AG04450 (cell line): ENCODE data around the gene ACOT2. TPM values are rescaled to one million over a fixed set of nuclear protein-coding genes. Genes with fewer than 3 reads are reported as not detected.
"Not testable (repeated sequence)": the region's sequence is repeated elsewhere in the genome, so short reads cannot be mapped to it uniquely, and the experiment has no call there.

Source experiments
- CTCF ChIA-PET: fragments of 300-600, 350-600 bp; formaldehyde crosslinking; extraction: SDS; loops from one replicate; lab custom pipeline; 2022; ENCODE audit warnings: antibody characterized with exemption, inconsistent platforms; lab: Charles Lee
- POLR2A ChIA-PET: fragments of 350-600 bp; formaldehyde crosslinking; extraction: SDS; loops from one replicate; lab custom pipeline; 2021; ENCODE audit warnings: antibody characterized with exemption, inconsistent platforms; lab: Yijun Ruan, JAX
- DNase-seq: peaks from one replicate; pipeline ENCODE4 v3.0.0-alpha.2; 2011; ENCODE audit warnings: low read depth, low spot score
- H3K27ac ChIP-seq: one replicate; pipeline ENCODE4 v1.5.1; 2012; ENCODE audit warnings: low read depth, low read length, control low read depth
- H3K27me3 ChIP-seq: one replicate; pipeline ENCODE4 v1.6.0; 2012; ENCODE audit warnings: low read length; ENCODE audit not compliant: control insufficient read depth, insufficient read depth
- H3K4me3 ChIP-seq: 2 replicates; pipeline ENCODE4 v1.5.1; 2011; ENCODE audit warnings: mild to moderate bottlenecking, low read depth, low read length, control low read depth
- H3K9me3 ChIP-seq: 2 replicates; pipeline ENCODE4 v1.5.1; 2012; ENCODE audit warnings: low read length; ENCODE audit not compliant: control insufficient read depth, insufficient read depth
- polyA plus RNA-seq: library from polyadenylated mRNA; depleted of rRNA; stranded (reverse); fragments of >200 nt; gene quantifications from 2 replicates; pipeline ENCODE4 v1.2.3, GENCODE V29; 2011
- TF ChIP-seq, protein P1 (sequence below): IDR thresholded peaks from 2 replicates; pipeline ENCODE4 v1.5.1; 2011; ENCODE audit warnings: low read depth, low read length, control low read depth, inconsistent platforms

Gene ACOT2
- polyA plus RNA-seq, 1 experiment, result 30.5 TPM

GRCh38 chr14:73570913-73571312 is 1.9 kb downstream of the ACOT2 start:
- H3K27me3 ChIP-seq, DNase-seq, H3K4me3 ChIP-seq, H3K9me3 ChIP-seq, H3K27ac ChIP-seq: not testable (repeated sequence)
- ChIA-PET POLR2A (interaction anchor here (0.5 to 0.7 kb wide), 2 partner anchors 10 to 67 kb away, joined by 3 to 4 read pairs; no protein-coding TSS in a partner anchor), CTCF (interaction anchor here (0.7 to 1.8 kb wide), 3 partner anchors 59 to 310 kb away, joined by 3 to 15 read pairs (median 4); no protein-coding TSS in a partner anchor)
- TF ChIP-seq, protein P1, sequence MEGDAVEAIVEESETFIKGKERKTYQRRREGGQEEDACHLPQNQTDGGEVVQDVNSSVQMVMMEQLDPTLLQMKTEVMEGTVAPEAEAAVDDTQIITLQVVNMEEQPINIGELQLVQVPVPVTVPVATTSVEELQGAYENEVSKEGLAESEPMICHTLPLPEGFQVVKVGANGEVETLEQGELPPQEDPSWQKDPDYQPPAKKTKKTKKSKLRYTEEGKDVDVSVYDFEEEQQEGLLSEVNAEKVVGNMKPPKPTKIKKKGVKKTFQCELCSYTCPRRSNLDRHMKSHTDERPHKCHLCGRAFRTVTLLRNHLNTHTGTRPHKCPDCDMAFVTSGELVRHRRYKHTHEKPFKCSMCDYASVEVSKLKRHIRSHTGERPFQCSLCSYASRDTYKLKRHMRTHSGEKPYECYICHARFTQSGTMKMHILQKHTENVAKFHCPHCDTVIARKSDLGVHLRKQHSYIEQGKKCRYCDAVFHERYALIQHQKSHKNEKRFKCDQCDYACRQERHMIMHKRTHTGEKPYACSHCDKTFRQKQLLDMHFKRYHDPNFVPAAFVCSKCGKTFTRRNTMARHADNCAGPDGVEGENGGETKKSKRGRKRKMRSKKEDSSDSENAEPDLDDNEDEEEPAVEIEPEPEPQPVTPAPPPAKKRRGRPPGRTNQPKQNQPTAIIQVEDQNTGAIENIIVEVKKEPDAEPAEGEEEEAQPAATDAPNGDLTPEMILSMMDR, result peak; percentile 56

GRCh38 chr14:73573034-73573433 is 4.0 kb downstream of the ACOT2 start:
- CTCF ChIA-PET, H3K27me3 ChIP-seq, DNase-seq, H3K4me3 ChIP-seq, H3K27ac ChIP-seq, H3K9me3 ChIP-seq, POLR2A ChIA-PET: not testable (repeated sequence)

DNA sequence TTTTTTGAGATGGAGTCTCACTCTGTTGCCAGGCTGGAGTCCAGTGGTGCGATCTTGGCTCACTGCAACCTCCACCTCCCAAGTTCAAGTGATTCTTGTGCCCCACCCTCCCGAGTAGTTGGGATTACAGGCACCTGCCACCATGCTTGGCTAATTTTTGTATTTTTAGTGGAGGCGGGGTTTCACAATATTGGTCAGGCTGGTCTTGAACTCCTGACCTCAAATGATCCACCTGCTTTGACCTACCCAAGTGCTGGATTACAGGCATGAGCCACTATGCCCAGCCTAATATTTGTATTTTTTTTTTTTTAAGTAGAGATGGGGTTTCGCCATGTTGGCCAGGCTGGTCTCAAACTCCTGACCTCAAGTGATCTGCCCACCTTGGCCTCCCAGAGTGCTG is 4.7 kb downstream of the ACOT2 start:
- H3K27me3 ChIP-seq, H3K27ac ChIP-seq, H3K4me3 ChIP-seq, DNase-seq, CTCF ChIA-PET, POLR2A ChIA-PET, H3K9me3 ChIP-seq: not testable (repeated sequence)

GRCh38 chr14:73574251-73574650 is 5.2 kb downstream of the ACOT2 start:
- H3K9me3 ChIP-seq, DNase-seq, H3K4me3 ChIP-seq, H3K27ac ChIP-seq, CTCF ChIA-PET, H3K27me3 ChIP-seq: not testable (repeated sequence)
- POLR2A ChIA-PET, result interaction anchor here (0.6 kb wide), 1 partner anchor 82 kb away, joined by 5 read pairs; no protein-coding TSS in a partner anchor

GRCh38 chr14:73576391-73576790 is 7.4 kb downstream of the ACOT2 start:
- DNase-seq, result no peak
- ChIA-PET CTCF (interaction anchor here (0.6 to 0.7 kb wide), 2 partner anchors 57 to 68 kb away, joined by 4 to 5 read pairs; no protein-coding TSS in a partner anchor), POLR2A (no interaction called here)
- H3K27me3 ChIP-seq, result no peaks in the 10 kb centered on the region
- H3K27ac ChIP-seq, result no peak overlapping the region
- no peaks in the 10 kb centered on the region; the same call in 1 of the 2 replicates for H3K9me3 ChIP-seq
- TF ChIP-seq, protein P1, result no peak
- no peak overlapping the region for H3K4me3 ChIP-seq

DNA sequence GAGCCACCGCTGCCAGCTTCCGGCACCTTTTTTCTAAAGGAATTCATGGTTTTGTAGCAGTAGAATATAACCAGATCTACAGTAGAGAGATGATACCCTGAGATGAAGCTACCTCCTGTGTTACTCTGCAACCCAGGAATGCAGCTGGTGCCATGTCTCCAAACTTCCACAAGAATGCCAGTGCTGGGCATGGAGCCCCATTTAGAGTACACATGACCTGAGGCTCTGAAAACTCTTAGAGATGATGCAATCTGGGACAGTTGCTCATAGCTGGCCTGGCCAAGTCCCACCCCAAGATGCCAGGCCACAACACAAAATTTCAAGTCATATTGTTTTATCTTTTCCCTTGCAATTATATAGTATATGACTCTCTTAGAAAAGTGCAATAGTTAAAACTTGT is 8.2 kb downstream of the ACOT2 start:
- not testable (repeated sequence) for H3K9me3 ChIP-seq, H3K27ac ChIP-seq, H3K4me3 ChIP-seq, DNase-seq, H3K27me3 ChIP-seq
- CTCF ChIA-PET, result interaction anchor here (0.6 kb wide), 1 partner anchor 57 kb away, joined by 4 read pairs; no protein-coding TSS in a partner anchor
- POLR2A ChIA-PET, result interaction anchor here (0.7 kb wide), 1 partner anchor 14 kb away, joined by 5 read pairs; no protein-coding TSS in a partner anchor

GRCh38 chr14:73582102-73582979 is 13.3 kb downstream of the ACOT2 start:
- DNase-seq, CTCF ChIA-PET, H3K4me3 ChIP-seq, H3K9me3 ChIP-seq, H3K27me3 ChIP-seq, H3K27ac ChIP-seq, POLR2A ChIA-PET: not testable (repeated sequence)
